Karpas-422 (cell line): ENCODE measurements around the gene ESYT2. TPM values are rescaled to one million over a fixed set of nuclear protein-coding genes. Genes with fewer than 3 reads are reported as not detected.
"Not testable (repeated sequence)": the region's sequence is repeated elsewhere in the genome, so short reads cannot be mapped to it uniquely, and the experiment has no call there.

Source experiments
- DNase-seq: peaks from one replicate; pipeline ENCODE4 v3.0.0-alpha.2; 2015
- H2AFZ ChIP-seq: fragments of 200-600 bp; sonication (generic); 2 replicates; pipeline ENCODE4 v1.6.1; 2014; ENCODE audit warnings: antibody characterized with exemption, low read length, mixed read lengths
- H3K27ac ChIP-seq: fragments of 200-600 bp; sonication (generic); 2 replicates; pipeline ENCODE4 v1.5.1; 2014; ENCODE audit warnings: mild to moderate bottlenecking, low read length, moderate library complexity
- H3K27me3 ChIP-seq: fragments of 200-600 bp; sonication (generic); 2 replicates; pipeline ENCODE4 v1.6.1; 2014; ENCODE audit warnings: low read length, mixed read lengths
- H3K36me3 ChIP-seq: fragments of 200-600 bp; sonication (generic); 2 replicates; pipeline ENCODE4 v1.6.1; 2014; ENCODE audit warnings: low read length, mixed read lengths; ENCODE audit not compliant: insufficient read depth
- H3K4me1 ChIP-seq: fragments of 200-600 bp; sonication (generic); 2 replicates; pipeline ENCODE4 v1.6.1; 2014; ENCODE audit warnings: mild to moderate bottlenecking, low read length, mixed read lengths
- H3K4me2 ChIP-seq: fragments of 200-600 bp; sonication (generic); 2 replicates; pipeline ENCODE4 v1.6.1; 2014; ENCODE audit warnings: low read length, low read depth, mild to moderate bottlenecking; ENCODE audit not compliant: poor library complexity, severe bottlenecking
- H3K4me3 ChIP-seq: fragments of 200-600 bp; sonication (generic); 2 replicates; pipeline ENCODE4 v1.5.1; 2014; ENCODE audit warnings: mild to moderate bottlenecking, antibody characterized with exemption, low read length, mixed read lengths
- H3K79me2 ChIP-seq: fragments of 200-600 bp; sonication (generic); 2 replicates; pipeline ENCODE4 v1.6.1; 2014; ENCODE audit warnings: mild to moderate bottlenecking, low read length, mixed read lengths
- H3K9ac ChIP-seq: fragments of 200-600 bp; sonication (generic); 2 replicates; pipeline ENCODE4 v1.6.0; 2014; ENCODE audit warnings: low read length
- H3K9me2 ChIP-seq: fragments of 200-600 bp; sonication (generic), shearing (Covaris generic); replicated peaks from 2 replicates; pipeline ENCODE4 v1.6.0; 2014; ENCODE audit warnings: mild to moderate bottlenecking, low read length, moderate library complexity; ENCODE audit not compliant: insufficient read depth
- H3K9me3 ChIP-seq: fragments of 300-700, 200-600 bp; sonication (generic); 2 replicates; pipeline ENCODE4 v1.6.1; 2014; ENCODE audit warnings: low read length, mixed read lengths
- H4K20me1 ChIP-seq: fragments of 200-600 bp; sonication (generic); 2 replicates; pipeline ENCODE4 v1.6.1; 2014; ENCODE audit warnings: mild to moderate bottlenecking, antibody characterized with exemption, low read length, low read depth; ENCODE audit not compliant: insufficient read depth
- total RNA-seq: library from RNA; depleted of rRNA; stranded (reverse); fragments of >200 nt; shearing (Covaris generic); gene quantifications from 2 replicates; pipeline ENCODE4 v1.2.3, GENCODE V29; 2014; ENCODE audit warnings: low replicate concordance

The ESYT2 gene
- total RNA-seq, 1 experiment from 2014 or later: 242 TPM

DNA sequence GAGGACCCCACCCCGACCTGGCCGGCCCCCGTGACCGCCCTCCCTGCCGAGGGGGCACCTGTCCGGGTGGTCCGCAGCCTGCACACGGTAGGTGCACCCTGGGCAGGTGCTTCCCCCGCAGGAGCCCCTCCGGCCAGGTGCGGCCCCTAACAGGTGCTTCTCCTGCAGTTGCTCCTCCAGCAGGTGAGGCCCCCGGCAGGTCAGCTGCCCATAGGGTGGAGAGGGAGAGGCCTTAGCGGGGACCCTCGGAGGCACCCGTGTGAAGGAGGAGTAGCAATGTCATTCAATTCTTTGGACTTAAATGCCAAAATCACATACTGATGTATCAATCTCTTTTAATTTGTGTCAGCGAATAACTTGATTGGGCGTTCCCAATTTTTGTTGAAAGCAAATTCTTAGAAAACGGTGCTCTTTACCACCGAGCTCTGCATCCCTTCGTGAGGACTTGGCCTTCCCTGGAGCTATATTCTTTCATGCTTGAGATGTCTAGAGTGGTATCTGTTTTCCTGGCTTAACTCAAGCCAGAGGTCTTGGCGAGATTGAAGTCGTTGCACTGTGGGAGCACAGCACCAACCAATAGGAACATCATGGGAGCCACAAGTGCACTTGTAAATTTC is 124.0 kb downstream of the ESYT2 start:
- peak overlapping the region; percentile 87 for H3K4me2 ChIP-seq
- H4K20me1 ChIP-seq: no peaks in the 10 kb centered on the region
- peaks cover 14% of the 10 kb centered on the region for H3K36me3 ChIP-seq
- peak overlapping the region; percentile 27; the same call in 1 of the 2 replicates for H3K27ac ChIP-seq
- no peaks in the 10 kb centered on the region for H3K9me2 ChIP-seq
- DNase-seq: no peak
- peak overlapping the region; percentile 92 for H3K4me3 ChIP-seq
- H3K4me1 ChIP-seq: peaks cover 30% of the 10 kb centered on the region
- H2AFZ ChIP-seq: no peak overlapping the region; the same call in 1 of the 2 replicates
- peak overlapping the region; percentile 85 for H3K9ac ChIP-seq
- H3K9me3 ChIP-seq: no peaks in the 10 kb centered on the region
- peaks cover 43% of the 10 kb centered on the region for H3K79me2 ChIP-seq
- H3K27me3 ChIP-seq: no peaks in the 10 kb centered on the region

DNA sequence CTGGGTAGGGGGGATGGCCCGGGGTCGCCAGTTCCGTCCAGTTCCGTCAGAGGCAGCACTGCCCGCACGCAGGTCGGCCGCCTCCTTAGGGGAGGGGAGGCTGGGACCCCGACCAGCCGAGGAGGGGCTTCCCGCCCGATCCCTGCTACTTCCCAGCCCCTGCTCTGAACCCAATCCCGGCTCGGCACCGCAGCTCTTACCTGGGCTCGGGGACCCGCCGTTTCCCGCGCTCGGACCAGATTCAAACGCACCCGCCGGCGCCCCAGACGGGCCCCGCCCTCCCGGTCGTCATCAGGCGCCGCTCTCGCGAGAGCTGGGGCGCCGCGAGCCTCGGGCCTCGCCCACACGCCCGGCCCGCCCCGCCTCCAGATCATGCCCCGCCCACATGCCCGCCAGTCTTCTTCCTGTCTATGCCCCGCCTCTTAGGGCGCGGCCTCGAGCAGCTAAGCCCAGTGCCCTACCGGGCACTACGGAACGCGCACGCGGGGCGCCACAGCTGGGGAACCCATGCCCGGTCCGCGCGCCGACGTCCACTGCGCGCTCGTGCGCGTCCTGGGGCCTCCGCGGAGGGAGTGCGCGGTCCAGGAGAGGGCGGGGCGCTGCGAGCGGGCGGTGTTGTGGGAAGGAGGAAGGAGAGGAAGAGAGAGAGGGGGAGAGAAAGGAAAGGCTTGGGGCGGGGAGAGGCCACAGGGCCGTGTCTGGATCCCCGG is 124.6 kb downstream of the ESYT2 start, which contains the start of gene NCAPG2:
TSS of gene NCAPG2 (minus strand) at position 281 of the 710 bp plus-strand sequence. CDS start 2,905 bp downstream, outside the sequence.
- peaks cover 49% of the 10 kb centered on the region for H3K79me2 ChIP-seq
- DNase-seq: peak; percentile 99
- H4K20me1 ChIP-seq: no peaks in the 10 kb centered on the region
- H3K9me2 ChIP-seq: no peaks in the 10 kb centered on the region
- H3K4me1 ChIP-seq: peaks cover 30% of the 10 kb centered on the region
- no peaks in the 10 kb centered on the region for H3K9me3 ChIP-seq
- peak within 1 kb of the TSS; percentile 92 for H3K4me3 ChIP-seq
- H2AFZ ChIP-seq: peak within 1 kb of the TSS; percentile 24; the same call in 1 of the 2 replicates
- H3K27ac ChIP-seq: peak within 1 kb of the TSS; percentile 52; the same call in 1 of the 2 replicates
- H3K36me3 ChIP-seq: peaks cover 19% of the 10 kb centered on the region
- peak within 1 kb of the TSS; percentile 94 for H3K4me2 ChIP-seq
- peak within 1 kb of the TSS; percentile 94 for H3K9ac ChIP-seq
- no peaks in the 10 kb centered on the region for H3K27me3 ChIP-seq

DNA sequence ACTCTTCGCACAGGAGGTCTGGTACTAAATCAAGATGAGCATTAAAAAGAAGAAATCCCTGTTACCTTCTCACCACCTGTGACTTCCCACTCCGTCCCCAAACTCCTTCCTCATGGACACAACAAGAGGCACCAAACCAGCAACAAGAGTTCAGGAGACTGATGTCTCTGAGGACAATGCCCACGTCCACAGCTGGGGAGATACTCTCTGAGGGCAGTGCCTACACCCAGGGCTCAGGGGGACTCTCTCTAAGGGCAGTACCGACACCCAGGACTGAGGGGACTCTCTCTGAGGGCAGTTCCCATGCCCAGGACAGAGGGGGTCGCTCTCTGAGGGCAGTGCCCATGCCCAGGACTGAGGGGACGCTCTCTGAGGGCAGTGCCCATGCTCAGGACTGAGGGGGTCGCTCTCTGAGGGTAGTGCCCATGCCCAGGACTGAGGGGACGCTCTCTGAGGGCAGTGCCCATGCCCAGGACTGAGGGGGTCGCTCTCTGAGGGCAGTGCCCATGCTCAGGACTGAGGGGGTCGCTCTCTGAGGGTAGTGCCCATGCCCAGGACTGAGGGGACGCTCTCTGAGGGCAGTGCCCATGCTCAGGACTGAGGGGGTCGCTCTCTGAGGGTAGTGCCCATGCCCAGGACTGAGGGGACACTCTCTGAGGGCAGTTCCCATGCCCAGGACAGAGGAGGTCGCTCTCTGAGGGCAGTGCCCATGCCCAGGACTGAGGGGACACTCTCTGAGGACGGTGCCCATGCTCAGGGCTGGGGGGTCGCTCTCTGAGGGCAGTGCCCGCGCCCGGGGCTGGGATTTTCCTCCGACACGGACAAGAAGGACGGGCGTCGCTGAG is 125.4 kb downstream of the ESYT2 start:
- DNase-seq: not testable (repeated sequence)
- Histone ChIP-seq H3K4me3 (peak overlapping the region; percentile 92), H3K79me2 (peaks cover 56% of the 10 kb centered on the region)

DNA sequence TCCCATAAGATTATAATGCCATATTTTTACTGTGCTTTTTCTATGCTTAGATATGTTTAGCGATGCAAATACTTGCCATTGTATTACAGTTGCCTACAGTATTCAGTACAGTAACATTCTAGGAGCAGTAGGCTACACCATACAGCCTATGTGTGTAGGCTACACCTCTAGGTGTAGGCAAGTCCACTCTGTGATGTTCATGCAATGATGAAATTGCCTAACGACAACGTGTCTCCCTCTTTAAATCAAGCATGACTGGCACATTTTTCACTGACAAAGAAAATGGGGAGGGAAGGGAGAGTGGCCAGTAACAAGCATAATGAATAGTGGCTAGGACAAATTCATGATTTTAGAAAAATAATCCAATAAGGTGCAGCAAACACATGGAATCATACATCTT is 126.4 kb downstream of the ESYT2 start:
- peaks cover 33% of the 10 kb centered on the region for H3K36me3 ChIP-seq
- no peak for DNase-seq
- peak overlapping the region; percentile 94 for H3K9ac ChIP-seq
- H3K9me2 ChIP-seq: no peaks in the 10 kb centered on the region
- H3K27ac ChIP-seq: no peak overlapping the region
- peak overlapping the region; percentile 92 for H3K4me3 ChIP-seq
- H3K4me2 ChIP-seq: peak overlapping the region; percentile 94
- H2AFZ ChIP-seq: no peak overlapping the region
- H3K27me3 ChIP-seq: no peaks in the 10 kb centered on the region
- H3K9me3 ChIP-seq: no peaks in the 10 kb centered on the region
- peaks cover 30% of the 10 kb centered on the region for H3K4me1 ChIP-seq
- peaks cover 66% of the 10 kb centered on the region for H3K79me2 ChIP-seq
- H4K20me1 ChIP-seq: no peaks in the 10 kb centered on the region

More for the DNA sequence above, 125.4 kb downstream of the ESYT2 start:
- not testable (repeated sequence) for H3K9me2 ChIP-seq, H4K20me1 ChIP-seq, H3K9me3 ChIP-seq, H3K27me3 ChIP-seq
- H3K27ac ChIP-seq: peak overlapping the region; percentile 52; the same call in 1 of the 2 replicates
- H3K4me2 ChIP-seq: peak overlapping the region; percentile 94
- H3K4me1 ChIP-seq: peaks cover 30% of the 10 kb centered on the region
- H3K9ac ChIP-seq: peak overlapping the region; percentile 94
- peaks cover 26% of the 10 kb centered on the region for H3K36me3 ChIP-seq
- 0 out of 2 replicates have a peak overlapping the region, but pooled peaks have one; percentile 24 for H2AFZ ChIP-seq

DNA sequence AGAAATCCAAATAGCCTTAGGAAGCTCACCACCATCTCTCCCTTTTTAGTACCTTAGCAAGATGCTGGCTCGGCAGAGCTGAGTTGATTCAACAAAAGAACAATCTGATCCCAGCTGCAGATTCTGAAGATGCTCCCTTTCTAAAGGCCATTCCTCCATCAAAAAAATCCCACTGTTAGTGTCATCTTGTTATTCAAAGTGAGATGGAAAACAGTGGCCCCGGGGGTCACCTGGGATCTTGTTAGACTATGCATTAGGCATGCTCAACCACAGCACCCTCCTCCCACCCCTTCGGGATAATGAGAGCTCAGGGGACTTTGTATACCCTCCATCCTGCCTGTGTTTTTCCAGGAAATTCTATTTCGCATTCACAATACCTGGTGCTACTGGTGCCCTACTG is 127.1 kb downstream of the ESYT2 start:
- H3K27me3 ChIP-seq: no peaks in the 10 kb centered on the region
- H2AFZ ChIP-seq: no peak overlapping the region
- peaks cover 69% of the 10 kb centered on the region for H3K79me2 ChIP-seq
- no peak overlapping the region for H3K4me2 ChIP-seq
- no peak overlapping the region for H3K9ac ChIP-seq
- no peak overlapping the region for H3K4me3 ChIP-seq
- H3K36me3 ChIP-seq: peaks cover 31% of the 10 kb centered on the region
- H3K9me3 ChIP-seq: no peaks in the 10 kb centered on the region
- peaks cover 30% of the 10 kb centered on the region for H3K4me1 ChIP-seq
- no peak for DNase-seq
- no peaks in the 10 kb centered on the region for H4K20me1 ChIP-seq
- no peak overlapping the region for H3K27ac ChIP-seq
- no peaks in the 10 kb centered on the region for H3K9me2 ChIP-seq

DNA sequence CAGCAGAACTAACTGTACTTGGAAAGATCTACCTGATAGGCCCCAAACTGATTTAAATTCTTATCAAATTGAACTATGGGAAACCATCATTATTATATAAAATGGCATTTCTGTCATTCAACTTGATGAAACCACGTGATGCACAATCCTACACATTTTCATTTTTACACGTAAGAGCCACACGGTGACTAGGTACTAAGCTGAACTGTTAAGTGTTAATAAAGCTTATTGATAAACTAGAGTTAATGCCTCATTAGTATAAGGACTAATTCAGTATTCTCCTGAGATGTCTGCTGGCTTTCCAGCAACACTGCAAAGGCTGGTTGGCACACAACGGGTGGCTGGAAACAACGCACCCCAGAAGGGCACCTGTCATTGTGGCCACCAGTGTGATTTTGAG is 129.3 kb downstream of the ESYT2 start:
- H3K27ac ChIP-seq: no peak overlapping the region
- peaks cover 91% of the 10 kb centered on the region for H3K79me2 ChIP-seq
- no peak overlapping the region for H2AFZ ChIP-seq
- no peak overlapping the region for H3K4me3 ChIP-seq
- no peaks in the 10 kb centered on the region for H3K27me3 ChIP-seq
- no peaks in the 10 kb centered on the region for H3K9me3 ChIP-seq
- no peak for DNase-seq
- H3K4me2 ChIP-seq: no peak overlapping the region
- peaks cover 29% of the 10 kb centered on the region for H3K4me1 ChIP-seq
- no peaks in the 10 kb centered on the region for H4K20me1 ChIP-seq
- no peaks in the 10 kb centered on the region for H3K9me2 ChIP-seq
- H3K36me3 ChIP-seq: peaks cover 45% of the 10 kb centered on the region
- H3K9ac ChIP-seq: no peak overlapping the region

DNA sequence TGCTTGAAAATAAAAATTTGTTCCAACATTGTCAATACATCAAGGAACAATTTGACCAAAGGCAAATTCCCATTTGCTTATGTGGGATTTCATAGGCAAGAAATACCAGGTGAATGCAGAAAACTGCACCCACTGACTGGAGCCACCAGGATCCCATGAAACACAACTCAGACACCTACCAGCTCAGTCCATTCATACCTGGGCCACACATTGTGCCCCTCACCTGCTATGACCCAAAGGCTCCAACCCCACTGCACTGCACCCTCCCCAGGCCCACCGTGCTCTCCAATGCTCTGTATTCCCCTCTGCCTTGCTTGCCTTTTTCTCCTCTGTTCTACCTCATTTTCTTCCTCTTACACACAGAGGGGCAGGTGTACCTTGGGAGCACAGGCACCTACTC is 130.0 kb downstream of the ESYT2 start:
- Histone ChIP-seq H3K79me2 (peaks cover 95% of the 10 kb centered on the region), H2AFZ (no peak overlapping the region)

More for the DNA sequence above, 130.0 kb downstream of the ESYT2 start:
- Histone ChIP-seq H3K9me3 (no peaks in the 10 kb centered on the region), H3K4me3 (no peak overlapping the region), H3K27ac (no peak overlapping the region), H3K27me3 (no peaks in the 10 kb centered on the region), H3K4me1 (peaks cover 29% of the 10 kb centered on the region), H3K9ac (no peak overlapping the region), H3K9me2 (no peaks in the 10 kb centered on the region), H3K4me2 (no peak overlapping the region), H3K36me3 (peaks cover 49% of the 10 kb centered on the region), H4K20me1 (no peaks in the 10 kb centered on the region)
- DNase-seq: no peak
